ENCODE results near the gene PATL1.

Gene PATL1

DNA sequence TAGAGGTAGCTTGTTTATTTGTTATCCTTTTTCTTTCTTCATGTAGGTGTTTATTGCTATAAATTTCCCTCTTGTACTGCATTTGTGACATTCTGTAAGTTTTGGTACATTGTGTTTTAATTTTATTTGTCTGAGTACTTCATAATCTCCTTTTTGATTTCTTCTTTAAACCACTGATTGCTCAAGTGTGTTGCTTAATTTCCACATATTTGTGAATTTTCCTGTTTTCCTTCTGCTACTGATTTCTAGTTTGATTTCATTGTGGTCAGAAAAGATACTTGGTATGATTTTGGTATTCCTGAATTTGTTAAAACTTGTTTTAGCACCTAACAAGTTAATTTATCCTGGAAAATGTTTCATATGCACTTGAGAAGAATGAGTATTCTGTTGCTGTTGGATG is 29.7 kb upstream of the PATL1 start:
- TF ChIP-seq ZC3H10 (CRISPR knock-in tag; IDR thresholded peaks at IDR 0.05) (no peak), ZNF70 (CRISPR knock-in tag; IDR thresholded peaks at IDR 0.05) (no peak), BACH2 (CRISPR knock-in tag; IDR thresholded peaks at IDR 0.05; ENCODE audit: borderline replicate concordance) (no peak), ESRRG (CRISPR knock-in tag; IDR thresholded peaks at IDR 0.05) (no peak), ZFP3 (CRISPR knock-in tag; IDR thresholded peaks at IDR 0.05) (no peak), RARB (CRISPR knock-in tag; IDR thresholded peaks at IDR 0.05) (no peak), ZNF565 (CRISPR knock-in tag; conservative IDR thresholded peaks at IDR 0.05; ENCODE audit: low read depth) (no peak), OSR1 (CRISPR knock-in tag; IDR thresholded peaks at IDR 0.05) (no peak), SNAI2 (CRISPR knock-in tag; IDR thresholded peaks at IDR 0.05) (no peak), ZNF8 (CRISPR knock-in tag; IDR thresholded peaks at IDR 0.05) (no peak)
- TF ChIP-seq, protein P1, sequence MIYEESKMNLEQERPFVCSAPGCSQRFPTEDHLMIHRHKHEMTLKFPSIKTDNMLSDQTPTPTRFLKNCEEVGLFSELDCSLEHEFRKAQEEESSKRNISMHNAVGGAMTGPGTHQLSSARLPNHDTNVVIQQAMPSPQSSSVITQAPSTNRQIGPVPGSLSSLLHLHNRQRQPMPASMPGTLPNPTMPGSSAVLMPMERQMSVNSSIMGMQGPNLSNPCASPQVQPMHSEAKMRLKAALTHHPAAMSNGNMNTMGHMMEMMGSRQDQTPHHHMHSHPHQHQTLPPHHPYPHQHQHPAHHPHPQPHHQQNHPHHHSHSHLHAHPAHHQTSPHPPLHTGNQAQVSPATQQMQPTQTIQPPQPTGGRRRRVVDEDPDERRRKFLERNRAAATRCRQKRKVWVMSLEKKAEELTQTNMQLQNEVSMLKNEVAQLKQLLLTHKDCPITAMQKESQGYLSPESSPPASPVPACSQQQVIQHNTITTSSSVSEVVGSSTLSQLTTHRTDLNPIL (CRISPR knock-in tag; IDR thresholded peaks at IDR 0.05; ENCODE audit: low read depth), result no peak
- TF ChIP-seq, protein P2, sequence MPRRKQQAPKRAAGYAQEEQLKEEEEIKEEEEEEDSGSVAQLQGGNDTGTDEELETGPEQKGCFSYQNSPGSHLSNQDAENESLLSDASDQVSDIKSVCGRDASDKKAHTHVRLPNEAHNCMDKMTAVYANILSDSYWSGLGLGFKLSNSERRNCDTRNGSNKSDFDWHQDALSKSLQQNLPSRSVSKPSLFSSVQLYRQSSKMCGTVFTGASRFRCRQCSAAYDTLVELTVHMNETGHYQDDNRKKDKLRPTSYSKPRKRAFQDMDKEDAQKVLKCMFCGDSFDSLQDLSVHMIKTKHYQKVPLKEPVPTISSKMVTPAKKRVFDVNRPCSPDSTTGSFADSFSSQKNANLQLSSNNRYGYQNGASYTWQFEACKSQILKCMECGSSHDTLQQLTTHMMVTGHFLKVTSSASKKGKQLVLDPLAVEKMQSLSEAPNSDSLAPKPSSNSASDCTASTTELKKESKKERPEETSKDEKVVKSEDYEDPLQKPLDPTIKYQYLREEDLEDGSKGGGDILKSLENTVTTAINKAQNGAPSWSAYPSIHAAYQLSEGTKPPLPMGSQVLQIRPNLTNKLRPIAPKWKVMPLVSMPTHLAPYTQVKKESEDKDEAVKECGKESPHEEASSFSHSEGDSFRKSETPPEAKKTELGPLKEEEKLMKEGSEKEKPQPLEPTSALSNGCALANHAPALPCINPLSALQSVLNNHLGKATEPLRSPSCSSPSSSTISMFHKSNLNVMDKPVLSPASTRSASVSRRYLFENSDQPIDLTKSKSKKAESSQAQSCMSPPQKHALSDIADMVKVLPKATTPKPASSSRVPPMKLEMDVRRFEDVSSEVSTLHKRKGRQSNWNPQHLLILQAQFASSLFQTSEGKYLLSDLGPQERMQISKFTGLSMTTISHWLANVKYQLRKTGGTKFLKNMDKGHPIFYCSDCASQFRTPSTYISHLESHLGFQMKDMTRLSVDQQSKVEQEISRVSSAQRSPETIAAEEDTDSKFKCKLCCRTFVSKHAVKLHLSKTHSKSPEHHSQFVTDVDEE (CRISPR knock-in tag; IDR thresholded peaks at IDR 0.05), result no peak
- TF ChIP-seq, protein P3, sequence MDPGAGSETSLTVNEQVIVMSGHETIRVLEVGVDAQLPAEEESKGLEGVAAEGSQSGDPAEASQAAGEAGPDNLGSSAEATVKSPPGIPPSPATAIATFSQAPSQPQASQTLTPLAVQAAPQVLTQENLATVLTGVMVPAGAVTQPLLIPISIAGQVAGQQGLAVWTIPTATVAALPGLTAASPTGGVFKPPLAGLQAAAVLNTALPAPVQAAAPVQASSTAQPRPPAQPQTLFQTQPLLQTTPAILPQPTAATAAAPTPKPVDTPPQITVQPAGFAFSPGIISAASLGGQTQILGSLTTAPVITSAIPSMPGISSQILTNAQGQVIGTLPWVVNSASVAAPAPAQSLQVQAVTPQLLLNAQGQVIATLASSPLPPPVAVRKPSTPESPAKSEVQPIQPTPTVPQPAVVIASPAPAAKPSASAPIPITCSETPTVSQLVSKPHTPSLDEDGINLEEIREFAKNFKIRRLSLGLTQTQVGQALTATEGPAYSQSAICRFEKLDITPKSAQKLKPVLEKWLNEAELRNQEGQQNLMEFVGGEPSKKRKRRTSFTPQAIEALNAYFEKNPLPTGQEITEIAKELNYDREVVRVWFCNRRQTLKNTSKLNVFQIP (CRISPR knock-in tag; IDR thresholded peaks at IDR 0.05; ENCODE audit: borderline replicate concordance, low read depth), result no peak
- no peak for ATAC-seq

DNA sequence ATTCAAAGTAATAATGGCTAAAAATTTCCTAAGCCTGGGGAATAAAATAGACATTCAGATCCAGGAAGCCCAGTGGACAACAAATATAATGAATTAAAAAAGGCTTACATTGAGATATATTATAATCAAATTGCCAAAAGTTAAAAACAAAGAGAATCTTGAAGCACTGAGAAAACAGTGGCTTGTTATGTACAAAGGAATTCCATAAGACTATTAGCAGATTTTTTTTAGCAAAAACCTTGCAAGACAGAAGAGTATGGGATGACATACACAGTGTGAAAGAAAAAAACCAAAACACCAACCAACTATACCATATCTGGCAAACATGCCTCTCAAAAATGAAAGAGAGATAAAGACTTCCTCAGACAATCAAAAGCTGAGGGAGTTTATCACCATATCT is 24.1 kb upstream of the PATL1 start:
- ATAC-seq, result no peak
- TF ChIP-seq ZC3H10 (CRISPR knock-in tag; IDR thresholded peaks at IDR 0.05), result no peak
- TF ChIP-seq, protein P2 (CRISPR knock-in tag; IDR thresholded peaks at IDR 0.05), result no peak
- TF ChIP-seq OSR1 (CRISPR knock-in tag; IDR thresholded peaks at IDR 0.05), result no peak
- TF ChIP-seq, protein P3 (CRISPR knock-in tag; IDR thresholded peaks at IDR 0.05; ENCODE audit: borderline replicate concordance, low read depth), result no peak
- TF ChIP-seq ZNF8 (CRISPR knock-in tag; IDR thresholded peaks at IDR 0.05), result no peak
- TF ChIP-seq, protein P1 (CRISPR knock-in tag; IDR thresholded peaks at IDR 0.05; ENCODE audit: low read depth), result no peak
- TF ChIP-seq ISL1 (CRISPR knock-in tag; IDR thresholded peaks at IDR 0.05), result no peak
- no peak for TF ChIP-seq ZNF565 (CRISPR knock-in tag; conservative IDR thresholded peaks at IDR 0.05; ENCODE audit: low read depth)
- TF ChIP-seq ZNF70 (CRISPR knock-in tag; IDR thresholded peaks at IDR 0.05), result no peak
- TF ChIP-seq PPARA (CRISPR knock-in tag; IDR thresholded peaks at IDR 0.05; ENCODE audit: borderline replicate concordance), result no peak
- TF ChIP-seq ARNTL (CRISPR knock-in tag; IDR thresholded peaks at IDR 0.05; ENCODE audit: borderline replicate concordance, low read depth), result no peak
- TF ChIP-seq BACH2 (CRISPR knock-in tag; IDR thresholded peaks at IDR 0.05; ENCODE audit: borderline replicate concordance), result no peak
- TF ChIP-seq ZFP3 (CRISPR knock-in tag; IDR thresholded peaks at IDR 0.05), result no peak
- no peak for TF ChIP-seq ZFP30 (CRISPR knock-in tag; IDR thresholded peaks at IDR 0.05)
- TF ChIP-seq TCF4 (CRISPR knock-in tag; IDR thresholded peaks at IDR 0.05; ENCODE audit: borderline replicate concordance), result no peak
- no peak for TF ChIP-seq CSDC2 (CRISPR knock-in tag; IDR thresholded peaks at IDR 0.05)
- no peak for TF ChIP-seq RARB (CRISPR knock-in tag; IDR thresholded peaks at IDR 0.05)
- TF ChIP-seq GLIS3 (CRISPR knock-in tag; IDR thresholded peaks at IDR 0.05), result no peak
